Measurements from ENCODE around the gene IQCH.

Gene IQCH

DNA sequence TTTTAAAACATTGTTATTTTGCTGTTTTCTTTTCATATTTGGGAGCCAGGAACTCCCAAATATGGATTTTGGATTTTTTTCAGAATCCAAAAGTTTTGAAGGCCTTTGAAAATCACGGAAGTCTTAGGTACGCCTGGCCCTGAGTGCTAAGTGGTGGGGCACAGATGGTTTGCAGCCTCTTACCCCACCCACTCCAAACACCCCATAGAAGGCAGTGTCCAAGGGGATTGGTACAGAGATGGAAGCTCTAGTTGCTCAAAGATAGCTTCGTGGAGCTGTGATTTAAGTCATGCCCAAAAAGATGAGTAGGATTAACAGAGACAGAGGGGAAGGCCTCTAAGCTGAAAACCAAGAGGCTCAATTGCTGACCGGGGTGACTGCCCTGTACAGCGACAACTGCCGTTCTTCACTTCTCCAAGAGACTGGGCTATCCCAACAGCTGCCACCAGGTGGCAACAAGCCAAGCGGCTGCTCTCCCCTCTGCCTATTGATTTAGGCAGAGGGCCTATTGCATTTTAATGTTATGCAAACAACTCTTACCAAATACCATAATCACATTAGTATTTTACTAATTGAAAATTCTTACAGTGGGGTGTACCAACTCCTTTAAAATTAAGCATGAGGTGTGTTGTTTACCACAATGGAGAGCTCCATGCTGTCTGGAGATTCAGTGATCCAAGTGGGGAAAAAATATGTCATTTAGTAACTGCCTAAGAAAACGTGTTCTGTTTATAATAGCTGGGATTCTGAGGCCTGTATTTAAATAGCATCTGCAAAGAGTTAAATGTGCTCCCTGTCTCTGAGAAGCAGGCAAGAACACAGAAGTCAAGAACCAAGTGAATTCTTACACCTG lies 202.3 kb downstream of the IQCH start:
- peak; percentile 52 for DNase-seq

- no peak for DNase-seq
Measured at GRCh38 chr15:67458331-67459029, 203.9 kb downstream of the IQCH start.

- no peak for DNase-seq
Measured at GRCh38 chr15:67460521-67460920, 205.9 kb downstream of the IQCH start.

DNA sequence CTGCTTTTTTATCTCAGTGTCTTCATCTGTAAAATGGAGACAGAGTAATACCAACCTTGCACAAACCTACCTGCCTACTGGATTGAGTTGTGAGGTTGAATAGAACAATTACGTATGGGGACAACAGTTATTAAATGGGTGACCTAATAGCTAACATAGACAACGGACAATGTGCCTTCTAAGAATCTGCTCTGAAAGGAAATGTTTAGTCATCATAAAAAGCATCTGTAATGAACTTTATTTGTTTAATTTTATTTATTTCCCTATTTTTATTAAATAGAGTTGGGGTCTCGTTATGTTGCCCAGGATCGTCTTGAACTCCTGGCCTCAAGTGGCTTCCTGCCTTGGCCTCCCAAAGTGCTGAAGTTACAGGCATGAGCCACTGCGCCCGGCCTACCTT lies 207.1 kb downstream of the IQCH start:
- no peak for DNase-seq

DNA sequence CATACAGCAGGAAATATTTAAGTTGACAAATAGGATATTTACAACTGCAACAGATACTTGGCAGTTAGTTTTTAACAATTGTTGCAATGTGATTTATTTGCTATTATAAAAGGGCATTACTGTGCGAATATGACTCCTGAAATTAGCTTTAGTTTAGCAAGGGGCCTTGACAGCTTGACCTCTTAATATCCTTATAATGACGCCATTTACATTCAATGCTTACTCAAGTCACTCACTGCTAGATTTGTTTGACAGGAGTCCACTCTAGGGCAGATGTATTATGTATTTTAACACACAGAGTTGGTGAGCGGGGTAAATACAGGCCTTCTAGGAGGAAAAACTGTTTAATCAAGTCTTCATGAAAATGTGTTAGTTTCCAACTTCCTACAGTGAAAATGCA lies 208.3 kb downstream of the IQCH start:
- peak; percentile 21 for DNase-seq

DNA sequence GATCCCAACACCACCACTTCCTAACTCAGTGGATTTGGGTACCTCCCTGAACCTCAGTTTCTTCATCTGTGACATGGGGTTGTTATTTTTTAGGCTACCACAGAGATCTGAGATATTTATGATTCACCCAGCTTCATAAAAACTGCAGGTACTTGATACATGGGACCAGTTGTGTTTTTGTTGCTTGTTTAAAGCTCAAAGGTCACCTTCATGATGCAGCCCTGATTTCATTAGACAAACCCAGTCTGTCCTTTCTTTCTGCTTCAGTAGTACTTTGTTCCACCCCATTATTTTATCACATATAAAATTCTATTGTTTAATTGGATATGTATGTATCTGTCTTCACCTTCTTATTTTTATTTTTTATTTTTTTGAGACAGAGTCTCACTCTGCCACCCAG lies 208.9 kb downstream of the IQCH start:
- no peak for DNase-seq

- DNase-seq: no peak
Measured at GRCh38 chr15:67465196-67465952, 210.8 kb downstream of the IQCH start.

- no peak for DNase-seq
Measured at GRCh38 chr15:67468416-67468815, 213.8 kb downstream of the IQCH start.

GRCh38 chr15:67469680-67470079 lies 215.1 kb downstream of the IQCH start:
- DNase-seq: no peak

GRCh38 chr15:67472957-67473356 lies 218.4 kb downstream of the IQCH start:
- DNase-seq: no peak

- no peak for DNase-seq
Measured at GRCh38 chr15:67474405-67475110, 220.0 kb downstream of the IQCH start.

DNA sequence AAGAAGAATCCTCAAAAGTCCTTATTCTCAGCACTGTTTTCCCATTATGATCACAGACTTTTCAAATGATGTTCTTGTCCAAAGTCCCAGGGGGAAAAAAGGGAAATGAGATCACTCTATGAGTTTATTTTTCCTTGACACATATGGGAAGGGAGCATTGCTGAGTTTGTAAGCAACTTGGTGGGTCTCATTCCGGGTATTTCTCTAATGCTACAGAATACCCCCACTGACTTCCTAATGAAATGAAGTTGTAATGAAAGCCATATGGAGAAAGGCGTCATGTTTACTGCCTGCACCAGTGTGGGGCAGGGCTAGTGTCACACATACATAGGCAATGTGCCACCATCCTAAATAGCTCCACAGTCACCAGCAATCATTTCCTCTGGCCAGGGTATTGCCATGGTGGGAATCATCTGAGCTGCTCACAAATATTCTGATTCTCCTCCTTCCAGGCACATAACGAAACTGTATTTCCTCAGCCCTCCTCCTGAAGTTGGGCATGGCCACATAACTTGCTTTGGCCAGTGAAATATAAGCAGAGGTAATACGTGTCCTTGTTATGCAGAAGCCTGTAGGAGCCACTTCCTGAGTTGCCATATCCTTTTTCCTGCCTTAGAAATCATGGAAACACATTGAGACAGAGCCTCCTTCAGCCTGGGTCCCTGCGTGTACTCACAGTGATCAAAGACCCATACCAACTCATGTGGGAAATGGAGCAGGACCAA lies 225.4 kb downstream of the IQCH start:
- DNase-seq: no peak

GRCh38 chr15:67480741-67481140 lies 226.2 kb downstream of the IQCH start:
- DNase-seq: no peak

- no peak for DNase-seq
Measured at GRCh38 chr15:67481680-67482079, 227.1 kb downstream of the IQCH start.

GRCh38 chr15:67495585-67495984 lies 241.0 kb downstream of the IQCH start:
- DNase-seq: no peak

GRCh38 chr15:67501177-67501835 lies 246.7 kb downstream of the IQCH start:
- no peak for DNase-seq

GRCh38 chr15:67501836-67502461 lies 247.4 kb downstream of the IQCH start:
- DNase-seq: no peak

- no peak for DNase-seq
Measured at GRCh38 chr15:67504056-67504455, 249.5 kb downstream of the IQCH start.

- DNase-seq: no peak
Measured at GRCh38 chr15:67504796-67505195, 250.2 kb downstream of the IQCH start.

GRCh38 chr15:67505675-67506572 lies 251.3 kb downstream of the IQCH start:
- DNase-seq: no peak
